ENCODE measurements around the gene CASQ1.

CASQ1 gene

DNA sequence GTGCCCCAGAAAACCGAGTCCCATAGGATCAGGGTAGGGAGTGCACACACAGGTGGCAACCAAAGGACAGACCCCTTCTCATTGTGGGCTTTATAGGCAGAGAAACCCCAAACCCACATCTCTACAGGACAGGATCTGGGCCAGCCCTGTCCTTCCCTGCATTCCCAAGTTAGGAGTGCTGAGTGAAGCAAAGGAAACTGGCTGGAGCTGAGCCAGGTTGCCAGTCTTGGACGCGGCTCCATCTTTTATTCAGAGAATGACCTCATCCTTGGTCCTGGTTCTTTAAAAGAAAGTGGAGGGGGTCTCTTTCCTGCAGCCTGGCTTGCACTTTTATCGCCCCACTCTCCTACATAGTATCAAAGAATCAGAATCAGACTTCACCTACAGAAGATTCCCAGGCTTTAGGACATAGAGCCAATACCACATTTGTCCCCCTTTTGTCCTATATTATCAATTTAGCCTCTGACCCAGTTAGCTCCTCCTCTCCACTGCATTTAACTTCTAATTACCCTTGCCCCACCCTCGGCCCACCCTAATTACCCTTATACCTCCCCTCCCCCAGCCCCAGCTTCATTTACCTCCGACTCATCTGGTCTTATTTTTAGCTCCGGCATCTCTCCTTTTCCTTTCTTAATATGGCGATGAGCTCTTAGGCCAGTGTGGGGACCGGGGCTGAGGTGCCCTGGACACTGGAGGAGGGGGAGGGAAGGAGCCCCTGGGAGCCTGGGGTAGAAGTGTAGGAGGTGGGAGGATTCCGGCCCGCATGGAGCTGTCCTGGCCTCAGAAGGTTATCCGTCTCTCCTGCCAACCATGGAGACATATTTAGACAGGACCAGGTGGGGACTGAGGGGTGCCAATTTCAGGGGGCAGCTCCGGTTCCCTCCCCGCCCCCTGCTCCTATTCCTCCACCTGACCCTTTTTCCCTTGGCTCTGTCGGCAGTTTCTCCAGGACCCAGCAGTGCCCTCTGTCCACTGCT, at the start of gene CASQ1:
TSS of gene CASQ1 (plus strand) at position 927 of the 977 bp plus-strand sequence. CDS start 177 bp downstream, outside the sequence.
- Mint-ChIP-seq H3K9me3 (no peaks in the 10 kb centered on the region), H3K27me3 (ENCODE audit: low read depth) (peaks cover 11% of the 10 kb centered on the region), H3K4me1 (peaks cover 26% of the 10 kb centered on the region), H3K27ac (peak within 1 kb of the TSS in 2 of 3 experiments; percentile 31 to 48), H3K36me3 (ENCODE audit: low read depth) (no peaks in the 10 kb centered on the region), H3K4me3 (no peak within 1 kb of the TSS)
- TF ChIP-seq, protein P1, sequence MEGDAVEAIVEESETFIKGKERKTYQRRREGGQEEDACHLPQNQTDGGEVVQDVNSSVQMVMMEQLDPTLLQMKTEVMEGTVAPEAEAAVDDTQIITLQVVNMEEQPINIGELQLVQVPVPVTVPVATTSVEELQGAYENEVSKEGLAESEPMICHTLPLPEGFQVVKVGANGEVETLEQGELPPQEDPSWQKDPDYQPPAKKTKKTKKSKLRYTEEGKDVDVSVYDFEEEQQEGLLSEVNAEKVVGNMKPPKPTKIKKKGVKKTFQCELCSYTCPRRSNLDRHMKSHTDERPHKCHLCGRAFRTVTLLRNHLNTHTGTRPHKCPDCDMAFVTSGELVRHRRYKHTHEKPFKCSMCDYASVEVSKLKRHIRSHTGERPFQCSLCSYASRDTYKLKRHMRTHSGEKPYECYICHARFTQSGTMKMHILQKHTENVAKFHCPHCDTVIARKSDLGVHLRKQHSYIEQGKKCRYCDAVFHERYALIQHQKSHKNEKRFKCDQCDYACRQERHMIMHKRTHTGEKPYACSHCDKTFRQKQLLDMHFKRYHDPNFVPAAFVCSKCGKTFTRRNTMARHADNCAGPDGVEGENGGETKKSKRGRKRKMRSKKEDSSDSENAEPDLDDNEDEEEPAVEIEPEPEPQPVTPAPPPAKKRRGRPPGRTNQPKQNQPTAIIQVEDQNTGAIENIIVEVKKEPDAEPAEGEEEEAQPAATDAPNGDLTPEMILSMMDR (IDR thresholded peaks at IDR 0.05; ENCODE audit: unreplicated experiment in 3 of 3), result no peak

- Mint-ChIP-seq H3K27me3 (ENCODE audit: low read depth) (peaks cover 3% of the 10 kb centered on the region), H3K4me1 (peaks cover 4% of the 10 kb centered on the region), H3K4me3 (no peak overlapping the region), H3K9me3 (no peaks in the 10 kb centered on the region), H3K36me3 (ENCODE audit: low read depth) (peaks cover 9% of the 10 kb centered on the region), H3K27ac (no peak overlapping the region)
- TF ChIP-seq, protein P1 (IDR thresholded peaks at IDR 0.05; ENCODE audit: unreplicated experiment in 3 of 3), result no peak
Measured at GRCh38 chr1:160143695-160144094, 46.7 kb upstream of the CASQ1 start.

DNA sequence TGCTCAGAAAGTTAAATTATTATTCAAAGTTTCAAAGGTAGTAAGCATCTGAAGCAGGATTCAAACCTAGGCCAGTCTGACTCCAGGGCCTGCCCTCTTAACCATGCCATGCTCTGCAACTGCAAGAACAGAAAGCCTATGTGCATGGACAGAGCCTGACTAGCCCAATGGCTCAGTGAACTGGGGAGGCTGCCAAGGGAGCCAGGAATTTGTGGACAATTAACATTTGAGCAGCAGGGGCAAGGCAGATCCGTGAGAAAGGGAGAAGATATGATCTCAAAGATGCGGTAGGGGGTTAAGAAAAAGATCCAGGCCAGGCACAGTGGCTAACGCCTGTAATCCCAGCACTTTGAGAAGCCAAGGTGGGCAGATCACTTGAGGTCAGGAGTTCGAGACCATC, 45.5 kb upstream of the CASQ1 start:
- peaks cover 3% of the 10 kb centered on the region for H3K27me3 Mint-ChIP-seq (ENCODE audit: low read depth)
- H3K27ac Mint-ChIP-seq, result no peak overlapping the region
- H3K9me3 Mint-ChIP-seq, result no peaks in the 10 kb centered on the region
- H3K36me3 Mint-ChIP-seq (ENCODE audit: low read depth), result peaks cover 5% of the 10 kb centered on the region
- TF ChIP-seq, protein P1 (IDR thresholded peaks at IDR 0.05; ENCODE audit: unreplicated experiment in 3 of 3), result no peak
- peaks cover 4% of the 10 kb centered on the region for H3K4me1 Mint-ChIP-seq
- no peak overlapping the region for H3K4me3 Mint-ChIP-seq

DNA sequence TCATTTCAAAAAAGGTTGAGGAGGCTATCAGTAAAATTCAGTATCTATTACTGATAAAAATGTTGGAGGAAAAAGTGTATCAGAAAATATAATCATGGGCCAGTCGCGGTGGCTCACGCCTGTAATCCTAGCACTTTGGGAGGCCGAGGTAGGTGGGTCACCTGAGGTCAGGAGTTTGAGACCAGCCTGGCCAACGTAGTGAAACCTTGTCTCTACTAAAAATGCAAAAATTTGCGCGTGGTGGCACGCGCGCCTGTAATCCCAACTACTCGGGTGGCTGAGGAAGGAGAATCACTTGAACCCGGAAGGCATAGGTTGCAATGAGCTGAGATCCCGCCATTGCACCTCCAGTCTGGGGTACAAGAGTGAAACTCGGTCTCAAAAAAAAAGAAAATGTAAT, 44.3 kb upstream of the CASQ1 start:
- no peaks in the 10 kb centered on the region for H3K9me3 Mint-ChIP-seq
- no peaks in the 10 kb centered on the region for H3K36me3 Mint-ChIP-seq (ENCODE audit: low read depth)
- peaks cover 3% of the 10 kb centered on the region for H3K27me3 Mint-ChIP-seq (ENCODE audit: low read depth)
- H3K27ac Mint-ChIP-seq, result no peak overlapping the region
- H3K4me3 Mint-ChIP-seq, result no peak overlapping the region
- peaks cover 4% of the 10 kb centered on the region for H3K4me1 Mint-ChIP-seq
- TF ChIP-seq, protein P1 (IDR thresholded peaks at IDR 0.05; ENCODE audit: unreplicated experiment in 3 of 3), result no peak

GRCh38 chr1:160148121-160148520, 42.3 kb upstream of the CASQ1 start:
- Mint-ChIP-seq H3K36me3 (ENCODE audit: low read depth) (no peaks in the 10 kb centered on the region), H3K4me3 (no peak overlapping the region), H3K4me1 (peaks cover 4% of the 10 kb centered on the region), H3K27me3 (ENCODE audit: low read depth) (no peaks in the 10 kb centered on the region), H3K9me3 (no peaks in the 10 kb centered on the region), H3K27ac (no peak overlapping the region)
- TF ChIP-seq, protein P1 (IDR thresholded peaks at IDR 0.05; ENCODE audit: unreplicated experiment in 3 of 3), result no peak
